Stimulated activated CD4-positive, alpha-beta T cell treated with anti-CD3 and anti-CD28 coated beads, Interleukin-1b, Interleukin-23, amount 100 ng/mL, for 48 hours (primary cell): ENCODE results near the gene BRME1.

ENCODE experiments used
- DNase-seq: peaks from one replicate; pipeline ENCODE4 v3.0.0-alpha.2; 2020

The BRME1 gene

DNA sequence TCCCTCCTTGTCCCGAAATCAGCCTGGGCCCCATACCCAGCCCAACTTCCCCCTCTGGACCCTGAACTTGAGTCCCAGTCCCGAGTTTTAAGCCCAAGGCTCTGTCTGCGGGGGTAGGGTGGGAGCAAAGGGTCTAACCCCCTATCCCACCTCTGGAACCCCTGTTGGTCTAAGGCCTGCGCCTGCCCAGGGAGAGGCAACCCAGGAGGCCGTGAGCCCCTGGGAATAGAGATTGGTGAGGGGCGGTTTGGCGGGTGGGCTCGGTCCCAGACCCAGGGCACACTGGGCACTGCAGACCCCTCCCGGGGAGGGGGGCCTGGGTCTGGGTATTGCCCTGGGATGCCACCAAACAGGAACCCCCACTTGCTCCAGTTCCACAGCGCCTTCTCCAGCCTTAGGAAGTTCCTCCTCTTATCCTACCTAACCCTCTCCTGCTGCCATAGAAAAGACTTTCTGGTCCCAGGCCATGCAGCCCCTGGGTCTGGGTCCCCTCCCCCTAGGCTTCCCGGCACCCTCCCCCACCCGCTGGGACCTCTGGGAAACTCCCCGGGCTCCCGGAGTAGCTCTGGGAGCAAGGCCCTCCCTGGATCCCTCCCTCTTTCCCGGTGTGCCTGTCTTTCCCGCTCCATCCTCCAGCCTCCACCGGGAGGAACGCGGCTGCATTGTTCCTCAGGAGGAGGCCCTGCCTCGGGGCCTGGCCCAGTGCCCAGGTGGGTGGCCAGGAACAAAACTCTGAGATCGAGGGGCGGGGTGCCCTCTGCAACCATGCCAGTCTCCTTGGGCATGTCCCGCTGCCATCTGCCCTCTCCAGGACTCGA lies 62.6 kb downstream of the BRME1 start:
- no peak for DNase-seq

DNA sequence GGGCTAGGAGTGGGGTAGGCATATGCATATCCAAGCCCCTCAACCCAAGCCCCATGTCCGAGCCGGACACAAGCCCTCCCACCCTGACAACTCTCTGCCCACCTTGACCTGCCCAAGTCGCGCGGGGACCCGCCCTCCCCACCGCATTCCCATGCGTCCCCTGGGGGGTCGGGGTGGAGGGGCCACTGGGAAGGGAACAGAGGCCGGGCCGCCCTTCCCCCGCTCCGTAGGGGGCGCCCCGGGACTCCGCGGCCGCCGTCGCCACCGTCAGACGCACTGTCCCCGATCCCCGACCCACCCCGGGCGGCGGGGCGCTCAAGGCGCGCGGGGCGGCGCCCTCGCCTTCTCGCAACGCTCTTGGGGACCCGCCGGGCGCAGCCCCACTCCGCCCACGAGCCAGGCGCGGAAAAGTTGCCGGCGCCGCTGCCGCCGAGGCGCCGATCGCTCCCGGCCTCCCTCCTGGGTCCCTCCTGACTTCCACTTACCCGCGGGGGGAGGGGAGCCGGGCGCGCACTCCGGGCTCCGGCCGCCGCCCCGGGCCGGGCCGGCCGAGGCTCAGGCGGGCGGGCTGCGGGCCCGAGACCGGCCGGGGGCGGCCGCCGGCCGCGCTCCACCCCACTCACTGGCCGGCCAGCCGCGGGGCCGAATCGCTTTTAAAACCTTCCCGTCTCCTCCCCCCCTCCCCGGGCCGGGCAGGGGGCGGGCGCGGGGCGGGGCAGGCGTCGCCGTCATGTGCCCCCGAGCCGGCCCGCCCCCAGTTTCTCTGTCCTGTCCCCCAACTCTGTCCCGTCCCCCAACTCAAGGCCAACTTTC lies 63.4 kb downstream of the BRME1 start:
- DNase-seq: peak; percentile 52

- DNase-seq: no peak
These were observed 64.0 kb downstream of the BRME1 start for GRCh38 chr19:13841962-13842290.

DNA sequence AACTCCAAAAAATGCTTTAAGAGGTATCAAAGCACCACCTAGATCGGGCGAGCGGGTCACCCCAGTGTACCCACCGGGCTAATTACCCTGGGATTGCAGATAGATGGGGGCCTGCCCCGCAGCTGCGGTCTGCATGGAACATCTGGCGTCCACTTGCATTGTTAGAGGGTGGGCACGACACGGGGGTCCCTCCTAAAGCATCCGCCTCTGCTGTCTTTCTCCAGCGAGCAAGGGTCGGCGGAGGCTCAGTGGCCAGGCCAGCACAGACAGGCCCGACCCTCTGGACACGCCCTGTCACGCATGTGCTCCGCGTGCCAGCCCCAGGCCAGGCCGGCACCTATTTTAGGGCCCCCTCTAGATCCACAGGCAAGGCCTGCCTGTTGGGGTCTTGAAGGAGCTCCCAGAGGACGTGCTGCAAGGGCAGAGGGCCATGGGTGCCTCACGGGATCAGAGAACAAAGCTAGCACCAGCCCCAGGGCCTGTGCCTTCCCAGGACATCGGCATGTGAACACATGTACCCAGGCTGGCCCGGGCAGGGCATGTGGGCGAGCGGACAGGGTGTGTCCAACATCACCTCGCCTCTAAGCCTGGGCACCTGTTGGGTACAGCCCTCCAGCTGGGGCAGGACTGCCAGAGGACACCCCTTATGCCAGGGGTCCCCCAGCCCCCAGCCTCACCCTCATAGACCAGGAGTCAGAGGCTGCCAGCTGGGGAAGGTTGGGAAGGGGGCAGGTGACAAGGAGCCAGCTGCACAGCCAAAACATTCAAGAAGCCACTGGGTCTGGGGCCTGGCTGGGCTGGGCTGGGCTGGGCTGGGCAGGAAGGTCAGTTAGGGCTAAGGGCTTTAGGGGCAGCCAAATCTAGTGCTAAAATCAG lies 64.6 kb downstream of the BRME1 start:
- DNase-seq: no peak

GRCh38 chr19:13840305-13841085 lies 65.4 kb downstream of the BRME1 start:
- DNase-seq: no peak

- DNase-seq: no peak
These were observed 66.0 kb downstream of the BRME1 start for GRCh38 chr19:13839938-13840304.

GRCh38 chr19:13839130-13839937 lies 66.6 kb downstream of the BRME1 start:
- DNase-seq: peak; percentile 90

DNA sequence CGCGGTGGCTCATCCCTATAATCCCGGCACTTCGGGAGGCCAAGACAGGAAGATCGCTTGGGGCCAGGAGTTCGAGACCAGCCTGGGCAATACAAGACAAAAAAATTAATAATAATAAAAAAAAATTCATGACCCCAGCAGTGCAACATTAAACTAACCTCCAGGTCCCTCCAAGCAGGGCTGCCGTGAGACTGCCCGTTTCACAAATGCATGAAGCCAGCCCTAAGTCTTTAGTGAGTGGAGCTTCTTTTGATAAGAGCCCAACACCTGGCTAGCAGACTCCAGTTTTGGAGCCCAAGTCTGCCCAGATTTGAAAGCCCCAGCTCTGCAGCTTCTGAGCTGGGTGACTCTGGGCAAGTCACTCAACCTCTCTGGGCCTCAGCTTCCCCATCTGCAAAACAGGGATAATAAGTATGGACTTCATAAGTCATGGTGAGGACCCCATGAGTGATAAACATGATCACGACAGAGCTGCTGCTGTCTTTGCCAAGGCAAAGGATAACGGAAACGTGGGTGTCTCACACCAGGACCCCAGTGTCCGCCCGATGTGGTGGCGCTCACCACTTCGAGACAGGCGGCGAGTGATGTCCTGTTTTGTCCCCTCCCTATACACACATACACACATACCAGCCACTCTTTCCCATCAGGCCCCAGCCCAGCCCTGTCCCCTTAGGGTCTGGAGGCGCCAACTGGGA lies 67.3 kb downstream of the BRME1 start:
- DNase-seq: no peak

- DNase-seq: no peak
These were observed 69.9 kb downstream of the BRME1 start for GRCh38 chr19:13835791-13836723.

DNA sequence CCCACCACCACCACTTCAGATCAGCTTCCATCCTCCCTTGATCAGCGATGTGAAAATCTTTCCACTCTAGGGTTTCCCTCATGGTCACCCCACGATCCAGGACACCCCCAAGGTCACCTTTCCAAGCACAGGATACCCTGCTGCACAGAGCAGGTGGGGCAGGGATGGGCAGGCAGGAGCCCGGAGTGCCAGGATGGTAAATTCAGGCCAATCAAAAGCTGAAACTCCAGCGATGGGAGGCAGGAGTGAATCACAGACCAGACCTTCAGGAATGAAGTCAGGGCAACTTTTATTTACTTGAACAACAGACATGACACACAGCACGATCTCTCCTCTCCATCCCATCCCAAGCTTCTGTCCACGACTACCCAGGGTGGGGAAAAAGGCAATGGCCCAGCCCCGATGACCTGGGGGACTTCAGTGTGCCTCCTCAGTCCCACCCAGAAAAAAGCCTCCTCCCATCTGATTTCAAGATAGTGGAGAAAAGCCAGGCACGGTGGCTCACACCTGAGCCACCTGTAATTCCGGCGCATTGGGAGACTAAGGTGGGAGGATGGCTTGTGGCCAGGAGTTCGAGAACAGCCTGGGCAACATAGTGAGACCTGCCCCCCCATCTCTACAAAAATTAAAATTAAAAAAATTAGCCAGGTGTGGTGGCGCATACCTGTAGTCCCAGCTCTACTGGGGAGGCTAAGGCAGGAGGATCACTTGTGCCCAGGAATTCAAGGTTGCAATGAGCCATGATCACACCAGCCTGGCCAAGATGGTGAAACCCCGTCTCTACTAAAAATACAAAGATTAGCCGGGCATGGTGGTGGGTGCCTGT lies 71.5 kb downstream of the BRME1 start:
- no peak for DNase-seq

DNA sequence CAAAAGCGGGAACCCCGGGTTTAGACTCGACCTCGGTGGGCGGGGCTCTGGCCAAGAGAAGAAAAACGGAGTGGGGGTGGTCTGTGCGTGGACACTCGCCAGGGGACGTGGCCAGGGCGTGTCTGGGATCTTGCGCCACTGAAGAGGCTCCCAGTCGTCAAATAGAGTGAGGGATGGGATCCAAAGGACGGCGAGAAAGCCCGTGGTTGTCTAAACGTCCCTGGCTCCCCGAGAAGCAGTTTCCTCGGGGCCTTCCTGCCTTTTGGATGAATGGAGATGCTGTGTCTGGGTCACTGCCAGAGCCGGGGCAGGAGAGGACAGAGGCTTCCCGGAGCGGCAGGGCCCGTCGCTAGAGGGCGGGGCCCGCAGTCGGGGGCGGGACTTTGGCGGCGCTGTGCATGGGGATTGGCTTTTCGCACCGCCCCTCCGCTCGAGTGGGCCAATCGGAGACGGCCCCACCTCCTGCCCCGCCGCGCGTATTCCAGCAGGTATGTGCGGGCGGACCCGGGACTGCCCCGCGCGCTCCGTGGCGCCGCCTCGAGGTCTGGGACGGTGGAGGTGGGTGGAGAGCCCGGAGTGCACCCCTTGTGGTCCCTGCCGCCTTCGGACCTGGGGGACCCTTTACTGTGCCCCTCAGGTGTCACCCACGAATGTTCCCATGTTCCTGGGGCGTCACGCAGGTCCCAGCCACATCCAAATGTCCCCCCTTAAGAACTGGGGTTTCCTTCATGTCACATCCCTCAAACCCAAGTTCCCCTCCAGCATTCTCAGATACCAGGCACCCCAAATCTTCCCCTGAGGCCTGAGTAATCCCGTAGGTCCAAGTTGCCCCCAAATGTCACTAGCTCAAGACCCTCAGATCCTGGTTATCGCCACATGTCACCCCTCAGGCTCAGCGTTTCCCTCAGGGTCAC lies 72.3 kb downstream of the BRME1 start:
- peak; percentile 94 for DNase-seq
